ENCODE data around the gene C19orf25.

GRCh38 chr19:1510442-1510806 lies 31.4 kb upstream of the C19orf25 start:
- no peak for TF ChIP-seq ZFP3 (CRISPR knock-in tag; IDR thresholded peaks at IDR 0.05)
- TF ChIP-seq ARNTL (CRISPR knock-in tag; IDR thresholded peaks at IDR 0.05; ENCODE audit: borderline replicate concordance, low read depth) = no peak
- TF ChIP-seq, protein P1, sequence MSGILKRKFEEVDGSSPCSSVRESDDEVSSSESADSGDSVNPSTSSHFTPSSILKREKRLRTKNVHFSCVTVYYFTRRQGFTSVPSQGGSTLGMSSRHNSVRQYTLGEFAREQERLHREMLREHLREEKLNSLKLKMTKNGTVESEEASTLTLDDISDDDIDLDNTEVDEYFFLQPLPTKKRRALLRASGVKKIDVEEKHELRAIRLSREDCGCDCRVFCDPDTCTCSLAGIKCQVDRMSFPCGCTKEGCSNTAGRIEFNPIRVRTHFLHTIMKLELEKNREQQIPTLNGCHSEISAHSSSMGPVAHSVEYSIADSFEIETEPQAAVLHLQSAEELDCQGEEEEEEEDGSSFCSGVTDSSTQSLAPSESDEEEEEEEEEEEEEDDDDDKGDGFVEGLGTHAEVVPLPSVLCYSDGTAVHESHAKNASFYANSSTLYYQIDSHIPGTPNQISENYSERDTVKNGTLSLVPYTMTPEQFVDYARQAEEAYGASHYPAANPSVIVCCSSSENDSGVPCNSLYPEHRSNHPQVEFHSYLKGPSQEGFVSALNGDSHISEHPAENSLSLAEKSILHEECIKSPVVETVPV (CRISPR knock-in tag; IDR thresholded peaks at IDR 0.05) = no peak
- TF ChIP-seq BACH2 (CRISPR knock-in tag; IDR thresholded peaks at IDR 0.05; ENCODE audit: borderline replicate concordance) = no peak
- TF ChIP-seq, protein P2, sequence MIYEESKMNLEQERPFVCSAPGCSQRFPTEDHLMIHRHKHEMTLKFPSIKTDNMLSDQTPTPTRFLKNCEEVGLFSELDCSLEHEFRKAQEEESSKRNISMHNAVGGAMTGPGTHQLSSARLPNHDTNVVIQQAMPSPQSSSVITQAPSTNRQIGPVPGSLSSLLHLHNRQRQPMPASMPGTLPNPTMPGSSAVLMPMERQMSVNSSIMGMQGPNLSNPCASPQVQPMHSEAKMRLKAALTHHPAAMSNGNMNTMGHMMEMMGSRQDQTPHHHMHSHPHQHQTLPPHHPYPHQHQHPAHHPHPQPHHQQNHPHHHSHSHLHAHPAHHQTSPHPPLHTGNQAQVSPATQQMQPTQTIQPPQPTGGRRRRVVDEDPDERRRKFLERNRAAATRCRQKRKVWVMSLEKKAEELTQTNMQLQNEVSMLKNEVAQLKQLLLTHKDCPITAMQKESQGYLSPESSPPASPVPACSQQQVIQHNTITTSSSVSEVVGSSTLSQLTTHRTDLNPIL (CRISPR knock-in tag; IDR thresholded peaks at IDR 0.05; ENCODE audit: low read depth) = no peak
- no peak for TF ChIP-seq POU6F1 (CRISPR knock-in tag; IDR thresholded peaks at IDR 0.05; ENCODE audit: borderline replicate concordance, low read depth)
- TF ChIP-seq ZNF70 (CRISPR knock-in tag; IDR thresholded peaks at IDR 0.05) = no peak
- no peak for TF ChIP-seq ZC3H10 (CRISPR knock-in tag; IDR thresholded peaks at IDR 0.05)
- TF ChIP-seq, protein P3, sequence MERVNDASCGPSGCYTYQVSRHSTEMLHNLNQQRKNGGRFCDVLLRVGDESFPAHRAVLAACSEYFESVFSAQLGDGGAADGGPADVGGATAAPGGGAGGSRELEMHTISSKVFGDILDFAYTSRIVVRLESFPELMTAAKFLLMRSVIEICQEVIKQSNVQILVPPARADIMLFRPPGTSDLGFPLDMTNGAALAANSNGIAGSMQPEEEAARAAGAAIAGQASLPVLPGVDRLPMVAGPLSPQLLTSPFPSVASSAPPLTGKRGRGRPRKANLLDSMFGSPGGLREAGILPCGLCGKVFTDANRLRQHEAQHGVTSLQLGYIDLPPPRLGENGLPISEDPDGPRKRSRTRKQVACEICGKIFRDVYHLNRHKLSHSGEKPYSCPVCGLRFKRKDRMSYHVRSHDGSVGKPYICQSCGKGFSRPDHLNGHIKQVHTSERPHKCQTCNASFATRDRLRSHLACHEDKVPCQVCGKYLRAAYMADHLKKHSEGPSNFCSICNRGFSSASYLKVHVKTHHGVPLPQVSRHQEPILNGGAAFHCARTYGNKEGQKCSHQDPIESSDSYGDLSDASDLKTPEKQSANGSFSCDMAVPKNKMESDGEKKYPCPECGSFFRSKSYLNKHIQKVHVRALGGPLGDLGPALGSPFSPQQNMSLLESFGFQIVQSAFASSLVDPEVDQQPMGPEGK (CRISPR knock-in tag; IDR thresholded peaks at IDR 0.05; ENCODE audit: borderline replicate concordance) = no peak
- no peak for TF ChIP-seq RARB (CRISPR knock-in tag; IDR thresholded peaks at IDR 0.05)
- TF ChIP-seq, protein P4, sequence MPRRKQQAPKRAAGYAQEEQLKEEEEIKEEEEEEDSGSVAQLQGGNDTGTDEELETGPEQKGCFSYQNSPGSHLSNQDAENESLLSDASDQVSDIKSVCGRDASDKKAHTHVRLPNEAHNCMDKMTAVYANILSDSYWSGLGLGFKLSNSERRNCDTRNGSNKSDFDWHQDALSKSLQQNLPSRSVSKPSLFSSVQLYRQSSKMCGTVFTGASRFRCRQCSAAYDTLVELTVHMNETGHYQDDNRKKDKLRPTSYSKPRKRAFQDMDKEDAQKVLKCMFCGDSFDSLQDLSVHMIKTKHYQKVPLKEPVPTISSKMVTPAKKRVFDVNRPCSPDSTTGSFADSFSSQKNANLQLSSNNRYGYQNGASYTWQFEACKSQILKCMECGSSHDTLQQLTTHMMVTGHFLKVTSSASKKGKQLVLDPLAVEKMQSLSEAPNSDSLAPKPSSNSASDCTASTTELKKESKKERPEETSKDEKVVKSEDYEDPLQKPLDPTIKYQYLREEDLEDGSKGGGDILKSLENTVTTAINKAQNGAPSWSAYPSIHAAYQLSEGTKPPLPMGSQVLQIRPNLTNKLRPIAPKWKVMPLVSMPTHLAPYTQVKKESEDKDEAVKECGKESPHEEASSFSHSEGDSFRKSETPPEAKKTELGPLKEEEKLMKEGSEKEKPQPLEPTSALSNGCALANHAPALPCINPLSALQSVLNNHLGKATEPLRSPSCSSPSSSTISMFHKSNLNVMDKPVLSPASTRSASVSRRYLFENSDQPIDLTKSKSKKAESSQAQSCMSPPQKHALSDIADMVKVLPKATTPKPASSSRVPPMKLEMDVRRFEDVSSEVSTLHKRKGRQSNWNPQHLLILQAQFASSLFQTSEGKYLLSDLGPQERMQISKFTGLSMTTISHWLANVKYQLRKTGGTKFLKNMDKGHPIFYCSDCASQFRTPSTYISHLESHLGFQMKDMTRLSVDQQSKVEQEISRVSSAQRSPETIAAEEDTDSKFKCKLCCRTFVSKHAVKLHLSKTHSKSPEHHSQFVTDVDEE (CRISPR knock-in tag; IDR thresholded peaks at IDR 0.05) = no peak
- no peak for TF ChIP-seq ZFP30 (CRISPR knock-in tag; IDR thresholded peaks at IDR 0.05)
- no peak for TF ChIP-seq CSDC2 (CRISPR knock-in tag; IDR thresholded peaks at IDR 0.05)
- no peak for TF ChIP-seq SNAI2 (CRISPR knock-in tag; IDR thresholded peaks at IDR 0.05)

Data from SK-N-SH treated with all-trans-retinoic acid at 6 μM for 48 hours (cell line).